GM12873 (cell line): Measurements from ENCODE around the gene HCN2.

ENCODE experiments used
- TF ChIP-seq, protein P1 (sequence below): IDR thresholded peaks from 2 replicates; pipeline ENCODE4 v1.5.1; 2012; ENCODE audit warnings: low read depth, mild to moderate bottlenecking, moderate library complexity, low read length, control low read depth; ENCODE audit not compliant: insufficient read depth; ENCODE audit errors: missing control alignments

Gene HCN2

DNA sequence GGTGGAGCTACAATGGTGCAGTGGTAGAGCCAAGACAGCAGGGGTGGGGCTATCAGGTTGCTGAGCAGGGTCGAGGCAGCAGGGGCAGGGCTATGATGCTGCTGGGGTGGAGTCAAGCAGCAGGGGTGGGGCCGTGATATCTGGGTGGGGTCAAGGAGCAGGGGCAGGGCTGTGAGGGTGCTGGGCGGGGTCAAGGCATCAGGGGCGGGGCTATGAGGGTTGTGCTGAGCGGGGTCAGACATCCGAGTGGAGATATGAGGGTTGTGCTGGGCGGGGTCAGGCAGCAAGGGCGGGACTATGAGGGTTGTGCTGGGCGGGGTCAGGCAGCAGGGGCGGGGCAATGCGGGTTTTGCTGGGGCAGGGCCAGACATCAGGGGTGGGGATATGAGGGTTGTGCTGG lies 14.7 kb downstream of the HCN2 start:
- TF ChIP-seq, protein P1, sequence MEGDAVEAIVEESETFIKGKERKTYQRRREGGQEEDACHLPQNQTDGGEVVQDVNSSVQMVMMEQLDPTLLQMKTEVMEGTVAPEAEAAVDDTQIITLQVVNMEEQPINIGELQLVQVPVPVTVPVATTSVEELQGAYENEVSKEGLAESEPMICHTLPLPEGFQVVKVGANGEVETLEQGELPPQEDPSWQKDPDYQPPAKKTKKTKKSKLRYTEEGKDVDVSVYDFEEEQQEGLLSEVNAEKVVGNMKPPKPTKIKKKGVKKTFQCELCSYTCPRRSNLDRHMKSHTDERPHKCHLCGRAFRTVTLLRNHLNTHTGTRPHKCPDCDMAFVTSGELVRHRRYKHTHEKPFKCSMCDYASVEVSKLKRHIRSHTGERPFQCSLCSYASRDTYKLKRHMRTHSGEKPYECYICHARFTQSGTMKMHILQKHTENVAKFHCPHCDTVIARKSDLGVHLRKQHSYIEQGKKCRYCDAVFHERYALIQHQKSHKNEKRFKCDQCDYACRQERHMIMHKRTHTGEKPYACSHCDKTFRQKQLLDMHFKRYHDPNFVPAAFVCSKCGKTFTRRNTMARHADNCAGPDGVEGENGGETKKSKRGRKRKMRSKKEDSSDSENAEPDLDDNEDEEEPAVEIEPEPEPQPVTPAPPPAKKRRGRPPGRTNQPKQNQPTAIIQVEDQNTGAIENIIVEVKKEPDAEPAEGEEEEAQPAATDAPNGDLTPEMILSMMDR: no peak

DNA sequence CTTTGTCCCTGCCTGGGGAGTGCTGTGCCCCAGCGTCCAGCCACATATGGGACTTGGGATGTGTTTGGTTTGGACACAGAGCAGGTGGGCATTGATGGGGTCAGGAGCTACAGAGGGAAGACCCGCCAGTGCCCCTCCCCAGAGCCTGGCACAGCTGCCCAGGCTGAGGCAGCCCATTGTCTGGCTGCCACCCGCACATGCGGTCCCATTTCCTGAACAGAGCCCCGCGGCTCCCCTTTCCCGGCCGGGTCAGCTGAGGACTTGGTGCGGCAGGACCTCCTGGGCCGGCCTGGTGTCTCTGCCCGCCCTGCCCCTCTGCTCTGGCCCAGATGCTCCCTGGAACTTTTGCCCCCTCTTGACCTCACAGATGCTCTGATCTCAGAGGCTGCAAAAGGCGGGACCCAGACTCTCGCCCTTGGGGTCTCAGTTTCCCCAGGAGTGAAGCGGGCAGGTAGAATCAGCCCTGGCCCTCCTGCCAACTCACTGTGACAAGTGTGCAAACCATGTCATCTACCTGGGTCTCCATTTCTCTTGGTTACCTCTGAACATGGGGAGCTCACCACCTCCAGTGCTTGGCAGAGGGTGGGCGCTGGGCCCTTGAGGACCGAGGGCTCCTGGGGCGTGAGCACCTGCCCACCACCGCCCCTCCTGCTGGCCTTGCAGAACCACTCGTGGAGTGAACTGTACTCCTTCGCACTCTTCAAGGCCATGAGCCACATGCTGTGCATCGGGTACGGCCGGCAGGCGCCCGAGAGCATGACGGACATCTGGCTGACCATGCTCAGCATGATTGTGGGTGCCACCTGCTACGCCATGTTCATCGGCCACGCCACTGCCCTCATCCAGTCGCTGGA lies 17.8 kb downstream of the HCN2 start:
- TF ChIP-seq, protein P1: no peak

DNA sequence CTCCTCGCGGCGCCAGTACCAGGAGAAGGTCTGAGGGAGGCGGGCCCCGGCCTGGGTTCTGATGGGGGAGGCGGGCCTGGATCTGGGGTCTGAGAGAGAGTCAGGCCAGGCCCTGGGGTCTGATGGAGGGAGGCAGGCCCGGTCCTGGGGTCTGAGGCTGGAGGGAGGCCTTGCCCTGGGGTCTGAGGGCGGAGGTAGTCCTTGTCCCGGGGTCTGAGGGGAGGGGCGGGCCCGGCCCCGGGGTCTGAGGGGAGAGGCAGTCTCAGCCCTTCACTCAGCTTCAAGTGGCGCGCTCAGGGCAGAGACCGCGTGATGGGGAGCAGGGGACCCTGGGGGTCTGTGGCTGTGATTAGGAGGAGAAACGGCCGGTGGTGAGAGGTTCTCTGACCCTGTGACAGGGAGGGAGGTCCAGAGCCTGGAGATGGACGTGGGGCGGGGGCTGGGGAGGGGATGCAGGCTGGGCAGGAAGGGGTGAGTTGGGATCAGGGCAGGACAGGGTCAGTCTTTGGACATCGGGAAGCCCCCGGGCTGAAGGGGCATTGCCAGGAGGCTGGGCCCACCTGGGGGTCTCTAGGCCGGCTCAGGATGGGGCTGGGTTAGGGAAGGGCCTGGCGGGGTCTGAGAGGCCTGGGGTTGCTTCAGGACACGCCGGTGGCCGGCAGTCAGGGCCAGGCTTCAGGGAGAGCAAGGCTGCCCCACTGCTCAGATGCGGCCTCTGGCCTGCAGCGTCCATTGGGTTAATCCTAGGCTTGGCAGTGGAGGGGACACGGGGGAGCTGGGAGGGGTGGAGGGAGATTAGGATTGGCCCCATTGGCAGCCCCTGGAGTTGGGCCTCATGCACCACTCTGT lies 18.7 kb downstream of the HCN2 start:
- TF ChIP-seq, protein P1: no peak

DNA sequence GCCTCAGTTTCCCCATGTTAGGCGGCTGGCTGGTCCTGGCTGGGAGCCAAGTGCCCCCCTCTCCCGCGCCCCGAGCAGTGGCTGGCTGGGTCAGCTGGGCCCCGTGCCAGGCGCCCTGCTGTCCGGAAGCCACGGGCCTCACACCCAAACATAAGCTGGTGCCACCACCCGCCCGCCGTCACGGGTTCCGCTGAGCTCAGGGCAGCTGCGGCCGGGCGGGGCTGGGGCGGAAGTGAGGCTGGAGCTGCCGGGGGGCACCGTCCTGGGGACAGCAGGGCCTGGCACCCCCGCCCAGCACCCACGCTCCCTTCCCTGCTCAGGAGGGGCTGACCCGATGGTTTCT lies 19.3 kb downstream of the HCN2 start:
- TF ChIP-seq, protein P1: no peak

DNA sequence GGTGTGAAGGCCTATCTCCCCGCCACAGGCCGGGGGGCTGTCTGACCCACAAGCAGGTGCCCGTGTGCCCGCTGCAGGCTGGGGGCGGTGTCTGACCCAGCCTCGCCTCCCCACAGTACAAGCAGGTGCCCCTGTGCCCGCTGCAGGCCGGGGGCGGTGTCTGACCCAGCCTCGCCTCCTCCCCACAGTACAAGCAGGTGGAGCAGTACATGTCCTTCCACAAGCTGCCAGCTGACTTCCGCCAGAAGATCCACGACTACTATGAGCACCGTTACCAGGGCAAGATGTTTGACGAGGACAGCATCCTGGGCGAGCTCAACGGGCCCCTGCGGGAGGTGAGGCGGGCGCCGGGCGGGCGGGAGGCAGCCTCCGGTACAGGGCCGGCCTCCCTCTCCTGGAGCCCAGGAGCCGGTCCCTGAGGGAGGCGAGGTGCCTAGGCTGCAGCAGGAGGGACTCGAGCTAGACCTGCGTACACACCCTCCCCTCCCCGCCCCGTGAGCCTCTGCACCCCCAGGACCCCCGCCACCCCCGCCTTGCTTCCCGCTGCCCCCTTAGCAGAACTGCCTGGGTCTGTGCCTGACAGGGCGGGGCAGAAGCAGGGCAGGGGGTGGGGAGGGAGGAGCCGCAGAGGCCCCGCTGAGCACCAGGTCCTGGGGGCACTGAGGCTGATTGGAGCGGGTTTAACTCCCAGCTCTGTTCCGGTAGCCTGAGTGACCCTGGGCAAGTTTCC lies 20.6 kb downstream of the HCN2 start:
- TF ChIP-seq, protein P1: no peak

DNA sequence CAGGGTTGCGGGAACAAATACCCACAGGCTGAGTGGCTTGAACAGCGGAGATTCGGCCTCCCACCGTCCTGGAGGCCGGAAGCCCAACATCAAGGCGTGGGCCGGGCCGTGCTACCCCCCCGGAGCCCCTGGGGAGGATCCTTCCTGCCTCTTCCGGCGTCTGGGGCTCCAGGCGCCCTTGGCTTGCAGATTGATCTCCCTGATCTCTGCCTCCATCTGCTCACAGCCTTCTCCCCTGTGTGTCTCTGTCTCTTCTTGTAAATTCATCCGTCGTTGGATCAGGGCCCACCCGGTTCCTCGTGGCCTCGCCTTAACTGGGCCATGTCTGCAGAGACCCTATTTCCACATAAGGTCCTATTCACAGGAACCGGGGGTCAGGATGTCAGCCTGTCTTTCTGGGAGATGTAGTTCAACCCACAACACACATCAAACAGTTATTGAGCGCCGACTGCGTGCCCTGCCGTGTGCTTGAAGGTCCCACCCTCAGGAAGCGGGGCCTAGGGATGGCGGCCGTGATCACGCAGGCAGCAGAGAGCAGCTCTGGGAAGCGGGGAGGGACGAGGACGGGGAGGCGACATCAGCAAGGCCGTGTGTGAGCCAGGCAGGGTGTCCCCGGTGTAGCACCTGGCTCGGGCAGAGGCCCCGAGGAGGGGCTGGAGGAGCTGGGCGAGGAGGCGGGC lies 21.3 kb downstream of the HCN2 start:
- TF ChIP-seq, protein P1: no peak
